HG03108 (cell line): Measurements from ENCODE around the gene NKAIN4.

ENCODE experiments used
- ATAC-seq: cut with Tn5 transposase; IDR thresholded peaks from one replicate; pipeline ENCODE4 v1.9.1; 2021; ENCODE audit warnings: moderate library complexity; ENCODE audit not compliant: unreplicated experiment

NKAIN4 gene

GRCh38 chr20:63254232-63254605 lies at the start of gene NKAIN4:
Gene NKAIN4, minus strand, starts transcription at chr20:63254463. Its CDS starts 13 bp downstream, at chr20:63254450.
- ATAC-seq, result no peak

GRCh38 chr20:63303095-63303666 lies 48.9 kb upstream of the NKAIN4 start:
- ATAC-seq, result no peak

GRCh38 chr20:63301671-63302070 lies 47.4 kb upstream of the NKAIN4 start:
- no peak for ATAC-seq

GRCh38 chr20:63298731-63299312 lies 44.6 kb upstream of the NKAIN4 start:
- ATAC-seq, result no peak

GRCh38 chr20:63297796-63298572 lies 43.7 kb upstream of the NKAIN4 start:
- no peak for ATAC-seq

- no peak for ATAC-seq
Measured at GRCh38 chr20:63297371-63297781, 43.1 kb upstream of the NKAIN4 start.

GRCh38 chr20:63296531-63297299 lies 42.5 kb upstream of the NKAIN4 start:
- ATAC-seq, result no peak

GRCh38 chr20:63295846-63296245 lies 41.6 kb upstream of the NKAIN4 start:
- no peak for ATAC-seq

GRCh38 chr20:63295422-63295821 lies 41.2 kb upstream of the NKAIN4 start:
- ATAC-seq, result no peak

- ATAC-seq, result no peak
Measured at GRCh38 chr20:63295018-63295417, 40.8 kb upstream of the NKAIN4 start.

GRCh38 chr20:63294536-63294900 lies 40.3 kb upstream of the NKAIN4 start:
- no peak for ATAC-seq

GRCh38 chr20:63293871-63294535 lies 39.7 kb upstream of the NKAIN4 start:
- ATAC-seq, result no peak

GRCh38 chr20:63293456-63293855 lies 39.2 kb upstream of the NKAIN4 start:
- no peak for ATAC-seq

- no peak for ATAC-seq
Measured at GRCh38 chr20:63292904-63293303, 38.6 kb upstream of the NKAIN4 start, which contains the start of gene COL20A1. Gene COL20A1, plus strand, starts transcription at chr20:63293186. Its CDS starts 1,922 bp downstream, at chr20:63295108.

- ATAC-seq, result no peak
Measured at GRCh38 chr20:63292292-63292701, 38.0 kb upstream of the NKAIN4 start.

- ATAC-seq, result no peak
Measured at GRCh38 chr20:63291811-63292210, 37.5 kb upstream of the NKAIN4 start.

- ATAC-seq, result no peak
Measured at GRCh38 chr20:63290677-63291472, 36.6 kb upstream of the NKAIN4 start.

GRCh38 chr20:63290136-63290676 lies 35.9 kb upstream of the NKAIN4 start:
- no peak for ATAC-seq

- ATAC-seq, result no peak
Measured at GRCh38 chr20:63289311-63290135, 35.3 kb upstream of the NKAIN4 start.
